HEK293T (cell line): ENCODE measurements around the gene MED12L.

Experiments used
- BHLHE40 ChIP-seq: fragments of 450-650 bp; IDR thresholded peaks from 2 replicates; pipeline ENCODE4 v1.6.1; 2016; ENCODE audit warnings: mild to moderate bottlenecking, moderate library complexity, borderline replicate concordance
- ELF4 ChIP-seq: fragments of 450-650 bp; IDR thresholded peaks from 2 replicates; pipeline ENCODE4 v1.6.1; 2017; ENCODE audit warnings: antibody characterized with exemption
- FOXA1 ChIP-seq: fragments of 450-650 bp; IDR thresholded peaks from 2 replicates; pipeline ENCODE4 v1.6.1; 2016; ENCODE audit warnings: mild to moderate bottlenecking
- FOXK2 ChIP-seq: fragments of 450-650 bp; IDR thresholded peaks from 2 replicates; pipeline ENCODE4 v1.6.1; 2016; ENCODE audit warnings: mild to moderate bottlenecking
- FOXM1 ChIP-seq: fragments of 450-650 bp; IDR thresholded peaks from 2 replicates; pipeline ENCODE4 v1.6.1; 2017; ENCODE audit warnings: mild to moderate bottlenecking, borderline replicate concordance
- L3MBTL2 ChIP-seq: fragments of 450-650 bp; conservative IDR thresholded peaks from 2 replicates; pipeline ENCODE4 v1.6.1; 2016; ENCODE audit warnings: mild to moderate bottlenecking
- LEF1 ChIP-seq: fragments of 450-650 bp; IDR thresholded peaks from 2 replicates; pipeline ENCODE4 v1.6.1; 2017; ENCODE audit warnings: mild to moderate bottlenecking, borderline replicate concordance
- NFRKB ChIP-seq: fragments of 450-650 bp; IDR thresholded peaks from 2 replicates; pipeline ENCODE4 v1.6.1; 2016; ENCODE audit warnings: mild to moderate bottlenecking, moderate library complexity
- SP1 ChIP-seq: fragments of 450-650 bp; IDR thresholded peaks from 2 replicates; pipeline ENCODE4 v1.6.1; 2017
- SUZ12 ChIP-seq: fragments of 450-650 bp; IDR thresholded peaks from 2 replicates; pipeline ENCODE4 v1.6.1; 2016; ENCODE audit warnings: mild to moderate bottlenecking
- TARDBP ChIP-seq: fragments of 450-650 bp; IDR thresholded peaks from 2 replicates; pipeline ENCODE4 v1.6.1; 2016
- ZNF384 ChIP-seq: fragments of 450-650 bp; IDR thresholded peaks from 2 replicates; pipeline ENCODE4 v1.6.1; 2016

GRCh38 chr3:151366993-151367392 lies 281.5 kb downstream of the MED12L start:
- no peak for TF ChIP-seq ZNF384
- no peak for TF ChIP-seq FOXK2
- no peak for TF ChIP-seq SP1
- TF ChIP-seq FOXM1 = no peak
- no peak for TF ChIP-seq ELF4
- no peak for TF ChIP-seq SUZ12
- no peak for TF ChIP-seq L3MBTL2
- TF ChIP-seq LEF1 = no peak
- no peak for TF ChIP-seq NFRKB
- no peak for TF ChIP-seq BHLHE40
- TF ChIP-seq FOXA1 = no peak
- no peak for TF ChIP-seq TARDBP
